GM18519 (cell line): ENCODE results near the gene ACY1.

ENCODE experiments used
- ATAC-seq: cut with Tn5 transposase; IDR thresholded peaks from one replicate; pipeline ENCODE4 v1.9.1; 2021; ENCODE audit warnings: mild to moderate bottlenecking, moderate library complexity; ENCODE audit not compliant: unreplicated experiment, low FRiP score

ACY1 gene

GRCh38 chr3:51945926-51946705 is 37.2 kb upstream of the ACY1 start:
- ATAC-seq: no peak

- ATAC-seq: no peak
These were observed 36.5 kb upstream of the ACY1 start for GRCh38 chr3:51946796-51947195.

DNA sequence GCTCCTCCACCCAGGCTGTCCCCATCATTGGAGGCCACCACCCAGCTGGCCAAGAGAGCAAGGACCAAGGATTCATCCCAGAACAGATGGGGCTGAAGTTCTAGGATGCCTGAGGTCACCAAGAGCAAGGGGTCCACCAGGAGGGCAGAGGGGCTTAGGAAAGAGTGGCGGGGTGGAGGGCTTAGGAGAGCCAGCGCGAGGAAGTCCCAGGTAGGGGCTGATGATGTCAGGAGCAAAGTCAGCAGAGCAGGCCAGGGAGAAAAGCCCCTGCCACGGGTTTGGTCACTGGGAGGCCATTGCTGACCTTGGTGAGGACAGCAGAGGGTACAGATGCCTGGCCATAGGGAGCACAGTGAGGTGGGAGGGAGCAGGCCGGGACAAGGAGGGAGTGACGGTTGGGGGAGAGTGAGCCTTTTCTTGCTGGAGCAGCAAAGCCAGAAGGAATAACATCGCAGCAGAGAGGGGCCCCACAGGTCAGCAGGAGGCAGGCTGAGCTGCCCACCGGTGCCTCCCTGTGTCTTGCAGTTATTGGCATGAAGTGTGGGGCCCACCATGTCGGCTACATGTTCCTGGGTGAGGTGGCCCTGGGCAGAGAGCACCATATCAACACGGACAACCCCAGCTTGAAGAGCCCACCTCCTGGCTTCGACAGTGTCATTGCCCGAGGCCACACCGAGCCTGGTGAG is 36.0 kb upstream of the ACY1 start:
- ATAC-seq: no peak

DNA sequence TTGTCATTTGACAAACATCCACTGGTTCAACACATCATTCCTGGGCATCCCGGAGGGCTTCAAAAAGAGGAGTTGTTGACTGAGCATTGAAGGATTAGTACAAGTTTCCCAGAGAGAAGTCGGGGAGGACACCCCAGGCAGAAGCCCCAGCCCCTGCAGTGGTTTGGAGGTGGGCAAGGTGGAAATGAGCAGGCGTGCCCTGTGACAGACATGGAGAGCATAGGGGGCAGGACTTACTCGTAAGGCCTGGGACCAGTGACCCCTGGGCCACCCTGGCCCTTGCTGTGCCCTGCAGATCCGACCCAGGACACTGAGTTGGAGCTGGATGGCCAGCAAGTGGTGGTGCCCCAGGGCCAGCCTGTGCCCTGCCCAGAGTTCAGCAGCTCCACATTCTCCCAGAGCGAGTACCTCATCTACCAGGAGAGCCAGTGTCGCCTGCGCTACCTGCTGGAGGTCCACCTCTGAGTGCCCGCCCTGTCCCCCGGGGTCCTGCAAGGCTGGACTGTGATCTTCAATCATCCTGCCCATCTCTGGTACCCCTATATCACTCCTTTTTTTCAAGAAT is 35.2 kb upstream of the ACY1 start:
- no peak for ATAC-seq

- ATAC-seq: no peak
These were observed 34.2 kb upstream of the ACY1 start for GRCh38 chr3:51949121-51949520.

DNA sequence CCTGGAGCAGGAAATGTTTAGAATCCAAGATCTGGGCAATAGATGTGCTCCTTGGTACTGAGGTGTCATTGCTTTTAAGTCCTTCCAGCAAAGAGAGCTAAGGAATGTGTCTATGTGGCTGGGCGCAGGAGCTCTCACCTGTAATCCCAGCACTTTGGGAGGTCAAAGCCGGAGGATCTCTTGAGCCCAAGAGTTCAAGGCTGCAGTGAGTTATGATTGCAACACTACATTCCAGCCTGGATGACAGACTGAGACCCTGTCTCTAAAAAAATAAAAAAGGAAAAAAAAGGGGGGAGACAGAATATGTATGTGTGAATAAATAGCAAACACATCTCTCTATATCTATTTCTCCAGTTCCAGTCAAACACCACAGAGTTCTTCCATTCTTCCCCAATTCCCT is 32.4 kb upstream of the ACY1 start:
- no peak for ATAC-seq

GRCh38 chr3:51953445-51953844 is 29.9 kb upstream of the ACY1 start:
- no peak for ATAC-seq

DNA sequence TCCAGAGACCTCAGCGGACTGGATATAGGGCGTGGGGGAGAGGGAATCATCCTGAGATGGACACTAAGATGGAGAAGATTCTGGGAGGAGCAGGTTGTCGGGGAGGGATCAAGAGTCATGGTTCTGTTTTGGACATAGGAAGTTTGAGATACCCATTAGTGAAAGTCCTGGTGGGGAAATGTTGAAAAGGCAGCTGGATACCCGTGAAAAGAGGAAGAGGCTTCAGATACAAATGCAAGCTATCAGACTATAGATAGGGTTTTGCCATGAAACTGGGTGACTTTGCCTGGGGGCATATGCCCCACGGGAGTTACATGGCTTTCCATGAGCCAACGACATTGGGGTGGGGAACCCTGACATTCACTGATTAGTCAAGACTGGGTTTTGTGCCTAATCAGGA is 29.2 kb upstream of the ACY1 start:
- no peak for ATAC-seq

- ATAC-seq: no peak
These were observed 28.6 kb upstream of the ACY1 start for GRCh38 chr3:51954713-51955112.

DNA sequence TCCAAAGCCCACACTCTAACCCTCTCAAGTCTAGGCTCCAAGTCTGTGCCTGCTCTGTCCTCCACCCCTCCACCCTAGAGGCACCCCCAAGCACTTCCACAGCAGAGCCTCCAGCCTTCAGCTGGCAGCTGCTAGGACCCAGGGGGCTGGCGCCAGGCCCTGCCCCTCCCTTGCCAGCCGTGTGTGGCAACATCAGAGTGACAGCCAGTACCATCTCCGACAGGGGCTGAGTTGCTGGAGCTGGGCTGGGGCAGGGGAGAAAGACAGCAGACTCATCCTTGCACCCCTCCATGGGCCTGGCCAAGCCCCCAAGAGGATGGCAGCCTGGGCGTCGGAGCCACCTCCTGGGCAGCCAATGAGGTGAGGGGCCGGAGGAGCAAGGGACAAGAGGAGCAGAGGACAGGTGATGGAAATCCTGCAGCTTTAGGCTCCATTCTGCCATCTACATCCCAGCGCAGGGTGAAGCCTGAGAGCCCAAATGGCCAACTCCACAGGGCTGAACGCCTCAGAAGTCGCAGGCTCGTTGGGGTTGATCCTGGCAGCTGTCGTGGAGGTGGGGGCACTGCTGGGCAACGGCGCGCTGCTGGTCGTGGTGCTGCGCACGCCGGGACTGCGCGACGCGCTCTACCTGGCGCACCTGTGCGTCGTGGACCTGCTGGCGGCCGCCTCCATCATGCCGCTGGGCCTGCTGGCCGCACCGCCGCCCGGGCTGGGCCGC is 28.0 kb upstream of the ACY1 start, which contains the start of gene GPR62:
GPR62 (plus strand) TSS at position 207 of the 718 bp plus-strand sequence; CDS start at position 479, 272 bp downstream.
- no peak for ATAC-seq

- no peak for ATAC-seq
These were observed 27.2 kb upstream of the ACY1 start for GRCh38 chr3:51955893-51956770.

DNA sequence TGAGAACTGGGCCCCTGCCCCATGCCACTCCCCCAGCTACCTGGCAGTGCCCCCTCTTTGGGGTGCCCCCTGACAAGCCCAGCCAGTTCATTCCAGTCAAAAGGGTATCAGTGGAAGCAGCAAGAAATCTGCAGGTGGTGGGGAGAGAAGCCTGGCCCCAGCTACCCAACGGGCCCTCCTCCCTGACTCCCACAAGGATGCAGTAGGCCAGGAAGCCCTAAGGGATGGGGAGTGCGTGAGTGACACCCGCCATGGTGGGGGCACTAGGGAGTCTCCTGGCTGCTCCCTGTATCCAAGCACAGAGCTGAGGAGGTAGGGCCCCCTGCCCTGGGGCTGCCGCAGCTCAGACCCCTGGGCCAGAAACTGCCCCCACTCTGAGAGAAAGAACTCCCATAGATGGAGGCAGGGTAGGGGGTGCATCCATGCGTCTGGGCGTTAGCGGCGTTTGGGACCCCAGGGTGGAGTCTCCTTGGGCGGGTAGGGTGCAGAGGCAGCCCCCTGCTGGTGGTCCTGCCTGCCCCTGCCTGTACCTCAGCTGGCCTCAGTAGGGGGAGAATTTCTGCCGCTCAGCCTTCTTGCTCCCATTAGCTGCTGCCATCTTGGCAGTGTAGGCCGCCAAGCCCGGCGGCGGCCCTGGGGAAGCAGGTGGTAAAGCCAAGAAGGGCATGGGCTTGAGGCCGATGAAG is 25.7 kb upstream of the ACY1 start:
- ATAC-seq: no peak

DNA sequence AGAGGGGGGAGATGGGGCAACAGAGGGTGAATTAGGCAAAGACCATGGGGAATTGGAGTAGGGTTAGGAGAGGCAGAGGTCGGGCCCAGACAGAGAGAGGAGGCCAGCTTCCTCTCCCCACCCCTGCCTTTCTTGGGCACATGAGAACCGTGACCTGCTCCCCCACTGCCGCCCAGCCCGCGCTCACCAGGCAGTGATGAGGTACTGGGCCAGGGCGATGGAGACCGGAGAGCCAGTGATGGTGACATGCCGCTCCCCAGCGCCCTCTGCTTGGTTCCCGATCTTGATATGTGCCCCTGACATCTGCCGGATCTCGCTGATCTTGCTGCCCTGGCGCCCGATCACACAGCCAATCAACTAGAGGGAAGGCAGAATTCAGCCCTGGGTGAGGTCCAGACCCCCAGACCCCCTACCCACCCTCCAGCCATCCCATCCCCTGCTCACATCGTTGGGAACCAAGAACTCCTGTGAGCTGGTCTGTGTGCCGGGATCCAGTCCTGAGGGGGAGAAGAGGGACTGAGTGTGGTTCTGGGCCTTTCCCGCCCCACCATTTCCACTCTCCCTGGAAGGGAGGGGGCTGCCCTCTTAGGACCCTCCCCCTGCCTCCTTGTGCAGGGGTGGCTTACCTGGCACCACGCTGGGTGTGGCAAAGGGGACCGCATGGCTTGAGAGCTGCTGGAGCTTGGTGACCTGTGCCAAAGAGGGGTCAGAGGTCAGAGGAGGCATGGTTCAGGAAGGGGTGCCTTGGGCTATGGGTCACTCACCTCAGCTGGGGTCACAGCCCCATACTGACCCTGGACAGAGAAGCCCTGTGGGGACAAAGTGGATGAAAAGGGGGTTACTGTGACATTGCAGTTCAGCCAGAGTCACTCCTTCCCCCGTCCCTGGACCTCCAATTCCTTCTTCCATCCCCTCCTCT is 24.5 kb upstream of the ACY1 start:
- no peak for ATAC-seq

GRCh38 chr3:51959651-51960050 is 23.7 kb upstream of the ACY1 start:
- ATAC-seq: no peak

- ATAC-seq: no peak
These were observed 22.9 kb upstream of the ACY1 start for GRCh38 chr3:51960386-51960785.

GRCh38 chr3:51961011-51961410 is 22.3 kb upstream of the ACY1 start:
- no peak for ATAC-seq

DNA sequence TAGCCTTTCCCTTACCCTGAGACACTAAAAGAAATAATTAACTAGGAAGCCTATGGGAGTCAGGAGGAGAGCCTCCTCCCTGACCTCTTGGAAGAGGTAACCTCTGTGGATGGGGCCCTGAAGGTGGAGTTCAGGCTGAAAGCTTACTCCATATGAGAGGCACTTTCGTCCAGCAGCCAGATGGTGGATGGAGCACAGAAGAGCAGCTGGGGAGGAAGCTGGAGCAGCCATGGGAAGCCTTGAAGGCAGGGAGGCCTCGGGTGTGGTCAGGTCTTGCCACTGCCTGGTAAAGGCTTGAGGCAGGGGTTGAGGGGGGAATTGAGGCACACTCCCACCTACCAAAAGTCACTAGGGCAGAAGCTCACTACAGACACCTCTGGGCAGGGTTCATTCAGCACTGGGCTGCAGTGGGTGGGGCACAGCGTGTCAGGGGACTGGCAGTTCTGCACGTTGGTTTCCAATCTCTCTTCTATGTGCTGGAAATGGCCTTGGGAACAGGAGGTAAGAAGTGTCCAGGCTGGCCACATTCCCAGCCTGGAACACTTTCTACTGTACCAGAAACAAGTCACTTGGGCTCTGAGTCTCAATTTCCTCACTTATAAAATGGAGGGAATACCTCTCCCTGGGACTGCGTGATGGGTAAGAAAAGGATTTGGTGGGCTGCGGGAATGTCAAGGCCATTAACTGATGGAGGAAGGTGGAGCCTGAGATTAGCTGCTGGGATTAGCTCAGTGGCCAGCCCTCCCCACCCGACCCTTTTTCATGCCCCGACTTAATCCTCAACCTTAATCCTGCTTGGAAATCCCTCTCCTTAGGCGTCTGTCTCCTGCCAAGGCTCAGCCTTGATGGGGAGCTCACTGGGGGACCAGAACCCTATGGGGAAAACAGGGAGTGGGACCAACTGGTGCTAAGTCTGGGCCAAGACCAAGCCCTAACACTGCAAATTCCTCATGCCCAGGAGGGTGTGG is 21.4 kb upstream of the ACY1 start:
- no peak for ATAC-seq
